K562 treated with DMSO at 1 percent for 24 hours (cell line): ENCODE results near the gene CBX3. TPM values are rescaled to one million over a fixed set of nuclear protein-coding genes. Genes with fewer than 3 reads are reported as not detected.

Source experiments
- total RNA-seq: library from RNA; unstranded; fragments of 300-600 nt; gene quantifications from 2 replicates; pipeline ENCODE4 v1.2.3, GENCODE V29; 2022; ENCODE audit warnings: low read depth; ENCODE audit not compliant: insufficient read depth

Gene CBX3
- total RNA-seq: 126 and 131 TPM in 2 replicates

DNA sequence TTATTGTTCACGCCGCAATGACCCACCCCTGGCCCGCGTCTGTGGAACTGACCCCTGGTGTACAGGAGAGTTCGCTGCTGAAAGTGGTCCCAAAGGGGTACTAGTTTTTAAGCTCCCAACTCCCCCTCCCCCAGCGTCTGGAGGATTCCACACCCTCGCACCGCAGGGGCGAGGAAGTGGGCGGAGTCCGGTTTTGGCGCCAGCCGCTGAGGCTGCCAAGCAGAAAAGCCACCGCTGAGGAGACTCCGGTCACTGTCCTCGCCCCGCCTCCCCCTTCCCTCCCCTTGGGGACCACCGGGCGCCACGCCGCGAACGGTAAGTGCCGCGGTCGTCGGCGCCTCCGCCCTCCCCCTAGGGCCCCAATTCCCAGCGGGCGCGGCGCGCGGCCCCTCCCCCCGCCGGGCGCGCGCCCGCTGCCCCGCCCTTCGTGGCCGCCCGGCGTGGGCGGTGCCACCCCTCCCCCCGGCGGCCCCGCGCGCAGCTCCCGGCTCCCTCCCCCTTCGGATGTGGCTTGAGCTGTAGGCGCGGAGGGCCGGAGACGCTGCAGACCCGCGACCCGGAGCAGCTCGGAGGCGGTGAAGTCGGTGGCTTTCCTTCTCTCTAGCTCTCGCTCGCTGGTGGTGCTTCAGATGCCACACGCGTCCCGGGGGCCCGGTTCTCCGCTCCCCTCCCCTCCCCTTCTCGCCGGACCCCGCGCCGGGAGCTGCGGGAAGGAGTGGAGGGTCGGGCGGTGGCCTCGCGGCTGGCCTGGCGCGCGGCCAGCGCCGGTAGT is at the start of gene CBX3:
CBX3 (plus strand) TSS at position 499 of the 772 bp plus-strand sequence. CDS start 1,254 bp downstream, outside the sequence.

DNA sequence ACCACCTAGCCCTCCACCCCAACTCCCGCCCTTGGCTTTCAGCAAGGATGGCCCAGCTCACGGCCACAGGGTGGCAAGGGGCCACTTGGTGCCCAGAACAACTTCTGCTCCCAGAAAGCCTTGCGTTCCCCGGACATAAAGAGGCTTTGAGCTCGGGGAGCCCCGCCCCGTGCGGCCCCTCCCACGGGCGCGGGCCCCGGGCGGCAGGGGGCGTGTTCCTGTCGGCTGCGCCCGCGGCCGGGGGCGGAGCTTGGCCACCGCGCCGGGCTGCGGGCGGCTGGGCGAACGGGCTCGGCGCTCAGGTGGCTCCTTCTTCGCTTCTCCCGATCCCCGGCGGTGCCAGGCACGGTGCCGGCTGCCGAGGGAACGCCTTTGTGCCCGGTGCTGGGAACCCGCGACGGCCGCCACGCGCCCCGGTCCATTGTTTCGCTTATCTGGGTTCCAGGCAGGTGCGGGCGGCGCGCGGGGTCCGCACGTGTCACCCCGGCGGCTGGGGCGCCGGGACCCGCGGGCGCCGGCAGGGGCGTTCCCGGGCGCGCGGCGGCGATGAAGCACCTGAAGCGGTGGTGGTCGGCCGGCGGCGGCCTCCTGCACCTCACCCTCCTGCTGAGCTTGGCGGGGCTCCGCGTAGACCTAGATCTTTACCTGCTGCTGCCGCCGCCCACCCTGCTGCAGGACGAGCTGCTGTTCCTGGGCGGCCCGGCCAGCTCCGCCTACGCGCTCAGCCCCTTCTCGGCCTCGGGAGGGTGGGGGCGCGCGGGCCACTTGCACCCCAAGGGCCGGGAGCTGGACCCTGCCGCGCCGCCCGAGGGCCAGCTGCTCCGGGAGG is 49.4 kb upstream of the CBX3 start, which contains the start of gene NFE2L3:
NFE2L3 (plus strand) TSS at position 246 of the 829 bp plus-strand sequence; CDS start at position 547, 301 bp downstream.

DNA sequence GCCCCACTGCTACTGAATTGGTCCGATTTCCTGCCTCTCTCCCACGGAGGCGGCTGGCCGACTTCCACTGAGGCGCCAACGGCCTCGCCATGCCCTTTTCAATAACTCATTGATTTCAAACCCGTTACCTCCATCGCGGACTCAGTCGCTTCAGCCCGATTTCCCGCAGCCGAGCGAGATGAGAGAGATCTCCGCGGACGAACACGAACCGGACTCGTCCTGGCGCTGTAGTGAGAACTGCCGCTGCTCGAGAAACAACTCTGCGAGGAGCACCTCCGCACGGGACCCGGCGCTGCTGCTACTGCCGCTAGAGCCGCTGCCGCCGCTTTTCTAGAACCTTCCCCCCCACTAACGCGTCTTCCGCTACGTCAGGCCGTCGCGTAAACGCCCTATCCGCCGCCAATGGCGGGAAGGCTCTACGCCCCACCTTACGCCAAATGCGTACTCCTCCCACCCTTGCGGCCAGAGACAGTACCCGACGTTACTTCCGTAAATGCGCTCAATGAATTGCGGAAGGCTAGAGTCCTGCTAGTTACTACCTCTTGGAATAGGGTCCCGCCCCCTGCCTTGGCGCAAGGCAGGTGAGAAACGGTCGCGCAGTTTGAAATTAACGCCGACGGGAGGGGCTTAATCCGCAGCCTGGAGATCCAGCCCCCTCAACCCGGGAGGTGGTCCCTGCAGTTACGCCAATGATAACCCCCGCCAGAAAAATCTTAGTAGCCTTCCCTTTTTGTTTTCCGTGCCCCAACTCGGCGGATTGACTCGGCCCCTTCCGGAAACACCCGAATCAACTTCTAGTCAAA is 900 bp upstream of the CBX3 start, which contains the start of gene HNRNPA2B1:
HNRNPA2B1 (minus strand) TSS at position 303 of the 803 bp plus-strand sequence; CDS start at position 134, 169 bp downstream.

Other genes starting within 250 kb of the CBX3 start
- 15.3 and 18.3 TPM in 2 replicates for gene NFE2L3, start 49.5 kb upstream of the CBX3 start, total RNA-seq
- gene HNRNPA2B1, start 999 bp upstream of the CBX3 start, total RNA-seq: 479 and 578 TPM in 2 replicates
- gene SNX10, start 90.1 kb downstream of the CBX3 start, total RNA-seq: 11.9 and 16.7 TPM in 2 replicates